Gastrocnemius medialis (tissue), 4 donors: Measurements from ENCODE around the gene IMPACT.

Source experiments
- POLR2A ChIP-seq, 2 donors: fragments of 450-650 bp; IDR thresholded peaks; one replicate each; pipeline ENCODE4 v1.6.1; 2017; ENCODE audit warnings: antibody characterized with exemption in 2 of 2, mild to moderate bottlenecking in 2 of 2, moderate library complexity in 2 of 2
- TF ChIP-seq, protein P1 (sequence below), 5 experiments: fragments of 450-650 bp in 3 of 5; fragments of 200-600 bp in 2 of 5; sonication (generic) in 2 of 5; IDR thresholded peaks in 4 of 5; conservative IDR thresholded peaks in 1 of 5; 1 replicate in 4 of 5; 2 replicates in 1 of 5; pipeline ENCODE4 v1.5.1; 2016 to 2019; ENCODE audit warnings: antibody characterized with exemption in 5 of 5, mild to moderate bottlenecking in 3 of 5, moderate library complexity in 3 of 5

DNA sequence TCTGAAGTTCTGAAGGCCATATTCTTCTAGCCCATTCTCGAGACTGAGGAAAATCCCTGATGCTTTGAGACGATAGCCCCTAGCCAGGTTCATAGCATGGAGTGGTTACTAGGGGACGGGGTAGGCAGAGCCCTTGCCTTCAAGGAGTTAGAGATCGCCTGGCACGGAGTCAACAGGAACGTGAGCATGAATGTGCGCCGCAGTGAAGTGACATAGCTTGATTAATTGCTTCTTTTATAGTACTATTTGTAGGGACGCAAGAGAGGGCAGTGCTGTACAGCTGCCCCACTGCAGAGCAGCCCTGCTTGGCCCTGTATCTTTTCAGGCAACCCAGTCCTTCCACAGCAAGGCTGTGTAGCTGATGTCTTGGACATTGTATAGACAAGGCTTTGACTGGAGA, 60.2 kb downstream of the IMPACT start:
- TF ChIP-seq, protein P1, sequence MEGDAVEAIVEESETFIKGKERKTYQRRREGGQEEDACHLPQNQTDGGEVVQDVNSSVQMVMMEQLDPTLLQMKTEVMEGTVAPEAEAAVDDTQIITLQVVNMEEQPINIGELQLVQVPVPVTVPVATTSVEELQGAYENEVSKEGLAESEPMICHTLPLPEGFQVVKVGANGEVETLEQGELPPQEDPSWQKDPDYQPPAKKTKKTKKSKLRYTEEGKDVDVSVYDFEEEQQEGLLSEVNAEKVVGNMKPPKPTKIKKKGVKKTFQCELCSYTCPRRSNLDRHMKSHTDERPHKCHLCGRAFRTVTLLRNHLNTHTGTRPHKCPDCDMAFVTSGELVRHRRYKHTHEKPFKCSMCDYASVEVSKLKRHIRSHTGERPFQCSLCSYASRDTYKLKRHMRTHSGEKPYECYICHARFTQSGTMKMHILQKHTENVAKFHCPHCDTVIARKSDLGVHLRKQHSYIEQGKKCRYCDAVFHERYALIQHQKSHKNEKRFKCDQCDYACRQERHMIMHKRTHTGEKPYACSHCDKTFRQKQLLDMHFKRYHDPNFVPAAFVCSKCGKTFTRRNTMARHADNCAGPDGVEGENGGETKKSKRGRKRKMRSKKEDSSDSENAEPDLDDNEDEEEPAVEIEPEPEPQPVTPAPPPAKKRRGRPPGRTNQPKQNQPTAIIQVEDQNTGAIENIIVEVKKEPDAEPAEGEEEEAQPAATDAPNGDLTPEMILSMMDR (IDR thresholded peaks at IDR 0.05 in 4 of 5, conservative IDR thresholded peaks at IDR 0.05 in 1 of 5), result no peak
- TF ChIP-seq POLR2A (IDR thresholded peaks at IDR 0.05), result no peak
